Gastrocnemius medialis (tissue), 4 donors: ENCODE results near the gene GABRB2. TPM values are rescaled to one million over a fixed set of nuclear protein-coding genes. Genes with fewer than 3 reads are reported as not detected.

Experiments used
- ATAC-seq, 2 donors: fragments of 150-250 bp; one replicate each; pipeline ENCODE4 v1.9.1; 2016
- DNase-seq, 2 donors: peaks; one replicate each; pipeline ENCODE4 v3.0.0-alpha.2; 2019
- H3K27ac ChIP-seq, 4 donors: fragments of 200-600 bp; sonication (generic); 1 replicate in 1 of 4; 2 replicates in 3 of 4; pipeline ENCODE4 v1.5.1; 2016 to 2018; ENCODE audit warnings: mild to moderate bottlenecking in 2 of 4, moderate library complexity in 1 of 4
- H3K27me3 ChIP-seq, 3 donors: fragments of 200-600 bp; sonication (generic) in 2 of 3; 1 replicate in 1 of 3; 2 replicates in 2 of 3; pipeline versions ENCODE4 v1.5.1 to v1.6.0; 2016 to 2019; ENCODE audit warnings: mild to moderate bottlenecking in 1 of 3, moderate library complexity in 1 of 3
- H3K36me3 ChIP-seq, 2 donors: fragments of 200-600 bp; sonication (generic) in 1 of 2; one replicate each; pipeline ENCODE4 v1.5.1; 2017 to 2018
- H3K4me1 ChIP-seq, 2 donors: fragments of 200-600 bp; sonication (generic) in 1 of 2; one replicate each; pipeline ENCODE4 v1.5.1; 2016 to 2017; ENCODE audit warnings: mild to moderate bottlenecking in 2 of 2
- H3K4me3 ChIP-seq, 4 donors: fragments of 200-600 bp; sonication (generic) in 3 of 4; 1 replicate in 1 of 4; 2 replicates in 3 of 4; pipeline ENCODE4 v1.5.1; 2016 to 2019; ENCODE audit warnings: mild to moderate bottlenecking in 2 of 4
- H3K9me3 ChIP-seq, 3 donors: fragments of 200-600 bp; sonication (generic) in 2 of 3; 1 replicate in 1 of 3; 2 replicates in 2 of 3; pipeline ENCODE4 v1.5.1; 2016 to 2019
- POLR2A ChIP-seq, 2 donors: fragments of 450-650 bp; IDR thresholded peaks; one replicate each; pipeline ENCODE4 v1.6.1; 2017; ENCODE audit warnings: antibody characterized with exemption in 2 of 2, mild to moderate bottlenecking in 2 of 2, moderate library complexity in 2 of 2
- in situ Hi-C, 4 donors: fragments of 200-750 bp; cut with MboI; loops; one replicate each; pipeline versions ENCODE4 v1.15.0 to v1.8.0; 2017; ENCODE audit warnings: low sequenced_read_pairs in 4 of 4
- intact Hi-C: fragments of 100-400 bp; cut with DNase I; formaldehyde crosslinking; loops from one replicate; pipeline ENCODE4 v1.15.1; 2023; ENCODE audit warnings: low total_unique reads
- total RNA-seq, 4 donors: library from RNA; depleted of rRNA; stranded (reverse); fragments of >200 nt; gene quantifications; one replicate each; pipeline versions ENCODE4 v1.1.0 to v1.2.3, GENCODE V29; 2016
- TF ChIP-seq, protein P1 (sequence below), 5 experiments: fragments of 450-650 bp in 3 of 5; fragments of 200-600 bp in 2 of 5; sonication (generic) in 2 of 5; IDR thresholded peaks in 4 of 5; conservative IDR thresholded peaks in 1 of 5; 1 replicate in 4 of 5; 2 replicates in 1 of 5; pipeline ENCODE4 v1.5.1; 2016 to 2019; ENCODE audit warnings: antibody characterized with exemption in 5 of 5, mild to moderate bottlenecking in 3 of 5, moderate library complexity in 3 of 5

GABRB2 gene
- total RNA-seq, 4 donors from 2014 or later: 0.16 to 0.97 (median 0.63) TPM

DNA sequence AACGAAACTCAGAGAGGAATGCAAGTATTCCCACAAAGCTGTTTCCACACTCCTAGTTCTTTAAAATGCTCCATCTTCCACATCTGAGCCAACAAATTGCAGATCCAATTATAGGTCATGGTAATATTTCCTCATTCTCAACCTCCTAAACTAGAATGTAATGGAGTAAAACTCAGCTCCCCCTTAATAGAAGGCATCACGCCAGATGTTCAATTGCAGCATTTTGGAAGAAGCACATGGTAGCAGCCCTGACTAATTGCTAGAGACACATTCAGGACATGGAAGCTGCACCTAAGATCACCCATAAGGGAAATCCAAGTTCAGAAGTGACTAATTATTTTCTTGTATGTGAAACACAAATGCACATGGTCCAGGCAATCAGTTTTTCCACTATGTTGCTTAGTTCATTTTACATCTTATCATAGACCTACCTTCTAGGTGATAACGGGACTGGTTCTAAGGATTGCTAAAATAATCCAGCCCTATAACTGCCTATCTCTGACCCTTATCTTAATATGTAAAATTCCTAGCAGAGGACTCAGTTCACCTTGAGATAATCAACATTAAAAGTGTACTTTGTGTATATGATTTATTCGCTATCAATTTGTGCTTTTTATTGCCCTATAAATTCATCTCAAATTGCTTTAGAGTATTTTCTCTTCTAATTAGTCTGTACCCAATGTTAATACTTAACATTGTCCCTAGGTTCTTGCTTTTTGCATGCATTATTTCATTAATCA lies 75.1 kb downstream of the GABRB2 start:
- H3K27me3 ChIP-seq: no peaks in the 10 kb centered on the region
- H3K4me1 ChIP-seq: no peaks in the 10 kb centered on the region
- H3K9me3 ChIP-seq: no peaks in the 10 kb centered on the region
- in situ Hi-C loops (no loop called here), intact Hi-C loops (no loop called here)
- TF ChIP-seq, protein P1, sequence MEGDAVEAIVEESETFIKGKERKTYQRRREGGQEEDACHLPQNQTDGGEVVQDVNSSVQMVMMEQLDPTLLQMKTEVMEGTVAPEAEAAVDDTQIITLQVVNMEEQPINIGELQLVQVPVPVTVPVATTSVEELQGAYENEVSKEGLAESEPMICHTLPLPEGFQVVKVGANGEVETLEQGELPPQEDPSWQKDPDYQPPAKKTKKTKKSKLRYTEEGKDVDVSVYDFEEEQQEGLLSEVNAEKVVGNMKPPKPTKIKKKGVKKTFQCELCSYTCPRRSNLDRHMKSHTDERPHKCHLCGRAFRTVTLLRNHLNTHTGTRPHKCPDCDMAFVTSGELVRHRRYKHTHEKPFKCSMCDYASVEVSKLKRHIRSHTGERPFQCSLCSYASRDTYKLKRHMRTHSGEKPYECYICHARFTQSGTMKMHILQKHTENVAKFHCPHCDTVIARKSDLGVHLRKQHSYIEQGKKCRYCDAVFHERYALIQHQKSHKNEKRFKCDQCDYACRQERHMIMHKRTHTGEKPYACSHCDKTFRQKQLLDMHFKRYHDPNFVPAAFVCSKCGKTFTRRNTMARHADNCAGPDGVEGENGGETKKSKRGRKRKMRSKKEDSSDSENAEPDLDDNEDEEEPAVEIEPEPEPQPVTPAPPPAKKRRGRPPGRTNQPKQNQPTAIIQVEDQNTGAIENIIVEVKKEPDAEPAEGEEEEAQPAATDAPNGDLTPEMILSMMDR (IDR thresholded peaks at IDR 0.05 in 4 of 5, conservative IDR thresholded peaks at IDR 0.05 in 1 of 5): no peak
- no peak for TF ChIP-seq POLR2A (IDR thresholded peaks at IDR 0.05)
- no peak for ATAC-seq
- H3K27ac ChIP-seq: no peak overlapping the region
- no peak overlapping the region for H3K4me3 ChIP-seq
- no peak for DNase-seq
- H3K36me3 ChIP-seq: no peaks in the 10 kb centered on the region

DNA sequence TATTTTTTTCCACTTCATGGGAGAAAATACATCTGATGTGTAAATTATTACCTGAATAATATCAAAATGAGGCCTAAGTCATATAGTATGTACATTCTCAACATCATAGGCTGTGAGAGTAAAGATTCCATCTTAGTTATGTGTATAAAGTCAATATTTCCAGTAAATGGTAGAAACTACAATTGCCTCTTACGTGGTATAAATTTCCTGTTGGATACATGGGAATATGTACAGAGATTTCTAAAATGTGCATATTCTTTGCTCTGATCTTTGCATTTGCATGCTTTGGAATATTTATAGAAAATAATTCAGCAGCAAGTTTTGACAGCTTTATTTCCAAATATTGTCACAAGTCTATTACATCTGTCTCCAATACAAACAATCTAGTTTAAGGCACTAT lies 78.8 kb downstream of the GABRB2 start:
- in situ Hi-C loops: no loop called here
- intact Hi-C loops: no loop called here
- Histone ChIP-seq H3K4me1 (no peaks in the 10 kb centered on the region), H3K9me3 (no peaks in the 10 kb centered on the region), H3K27me3 (no peaks in the 10 kb centered on the region), H3K36me3 (no peaks in the 10 kb centered on the region), H3K27ac (no peak overlapping the region), H3K4me3 (no peak overlapping the region)
- TF ChIP-seq, protein P1 (IDR thresholded peaks at IDR 0.05 in 4 of 5, conservative IDR thresholded peaks at IDR 0.05 in 1 of 5): no peak
- no peak for TF ChIP-seq POLR2A (IDR thresholded peaks at IDR 0.05)
- ATAC-seq (no peak), DNase-seq (no peak)

DNA sequence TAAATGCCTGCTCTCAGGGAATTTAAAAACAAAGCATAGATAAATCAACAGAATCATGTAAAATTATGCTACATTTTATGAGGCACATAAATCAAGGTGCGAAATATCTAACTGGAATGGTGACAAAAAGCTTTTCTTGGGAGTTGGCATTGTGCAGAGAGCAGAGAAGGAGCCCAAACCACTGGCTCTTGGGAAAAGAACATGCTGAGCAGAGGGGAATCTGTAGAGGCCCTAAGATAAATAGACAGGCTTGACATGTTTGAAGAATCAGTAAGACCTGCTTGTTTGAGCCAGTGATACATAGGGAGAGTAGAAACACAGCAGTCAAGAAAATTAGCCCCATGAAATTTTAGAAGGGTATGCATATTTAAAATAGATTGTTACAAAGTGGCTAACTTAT lies 85.8 kb downstream of the GABRB2 start:
- TF ChIP-seq POLR2A (IDR thresholded peaks at IDR 0.05): no peak
- TF ChIP-seq, protein P1 (IDR thresholded peaks at IDR 0.05 in 4 of 5, conservative IDR thresholded peaks at IDR 0.05 in 1 of 5): no peak
- DNase-seq: no peak
- no peaks in the 10 kb centered on the region for H3K4me1 ChIP-seq
- no peaks in the 10 kb centered on the region for H3K9me3 ChIP-seq
- in situ Hi-C loops (no loop called here), intact Hi-C loops (no loop called here)
- no peak overlapping the region for H3K27ac ChIP-seq
- H3K36me3 ChIP-seq: no peaks in the 10 kb centered on the region
- no peaks in the 10 kb centered on the region for H3K27me3 ChIP-seq
- no peak overlapping the region for H3K4me3 ChIP-seq
- ATAC-seq: no peak

DNA sequence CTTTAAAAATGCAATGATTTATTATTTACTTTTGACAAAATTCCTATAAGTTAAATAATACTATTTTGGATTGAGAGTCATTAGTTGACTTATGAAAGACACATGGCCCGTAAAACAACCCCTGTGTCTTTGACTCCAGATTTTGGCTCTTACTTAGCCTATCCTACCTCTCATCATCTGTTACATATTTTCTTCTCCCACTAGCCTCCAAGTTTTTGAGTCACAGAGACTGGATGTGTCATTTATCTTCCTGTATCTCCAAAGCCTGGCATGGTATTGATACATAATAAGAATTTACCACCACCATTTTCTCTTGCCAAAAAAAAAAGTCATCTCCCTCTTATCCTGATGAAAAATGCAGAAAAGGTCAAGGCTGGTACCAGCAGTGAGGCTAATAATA lies 99.9 kb downstream of the GABRB2 start:
- Histone ChIP-seq H3K36me3 (no peaks in the 10 kb centered on the region), H3K9me3 (no peaks in the 10 kb centered on the region), H3K4me3 (no peak overlapping the region), H3K27ac (no peak overlapping the region), H3K27me3 (no peaks in the 10 kb centered on the region), H3K4me1 (no peaks in the 10 kb centered on the region)
- ATAC-seq: no peak
- intact Hi-C loops (no loop called here), in situ Hi-C loops (no loop called here)
- TF ChIP-seq POLR2A (IDR thresholded peaks at IDR 0.05): no peak
- TF ChIP-seq, protein P1 (IDR thresholded peaks at IDR 0.05 in 4 of 5, conservative IDR thresholded peaks at IDR 0.05 in 1 of 5): no peak
- DNase-seq: no peak

DNA sequence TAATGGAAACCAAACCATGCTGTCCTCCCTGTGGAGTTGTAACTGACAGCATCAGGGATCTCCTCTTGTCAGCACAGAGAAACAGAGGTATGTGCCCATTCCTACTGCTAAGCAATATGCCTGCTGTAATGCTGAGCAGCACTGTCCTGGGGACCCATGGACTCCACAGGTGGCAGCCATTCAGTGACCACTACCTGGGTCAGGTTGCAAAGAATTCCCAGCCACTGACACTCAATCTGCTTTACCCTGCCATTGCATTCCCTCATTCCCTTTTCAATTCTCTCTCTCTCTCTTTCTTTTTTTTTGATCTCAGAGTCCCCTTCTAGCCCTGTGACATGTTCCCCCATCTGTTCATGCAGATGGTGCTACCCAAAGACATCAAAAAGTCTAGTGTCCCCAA lies 104.1 kb downstream of the GABRB2 start:
- TF ChIP-seq, protein P1 (IDR thresholded peaks at IDR 0.05 in 4 of 5, conservative IDR thresholded peaks at IDR 0.05 in 1 of 5): no peak
- TF ChIP-seq POLR2A (IDR thresholded peaks at IDR 0.05): no peak
- H3K4me3 ChIP-seq: no peak overlapping the region
- ATAC-seq: no peak

More for the DNA sequence above, 104.1 kb downstream of the GABRB2 start:
- Histone ChIP-seq H3K27ac (no peak overlapping the region), H3K36me3 (no peaks in the 10 kb centered on the region), H3K4me1 (no peaks in the 10 kb centered on the region), H3K9me3 (no peaks in the 10 kb centered on the region), H3K27me3 (no peaks in the 10 kb centered on the region)
- DNase-seq: no peak
- intact Hi-C loops: no loop called here
- in situ Hi-C loops: no loop called here
